GM23338 (cell line): ENCODE measurements around the gene HTD2. TPM values are rescaled to one million over a fixed set of nuclear protein-coding genes. Genes with fewer than 3 reads are reported as not detected.

Experiments
- ATAC-seq: fragments of 200-7000 bp; cut with Tn5 transposase; 3 replicates; pipeline ENCODE4 v1.9.1; 2020
- DNase-seq: peaks from one replicate; pipeline ENCODE4 v3.0.0-alpha.2; 2015; ENCODE audit warnings: low spot score
- H2AFZ ChIP-seq: fragments of 200-600 bp; sonication (generic); 2 replicates; pipeline ENCODE4 v1.8.0; 2016; ENCODE audit warnings: antibody characterized with exemption, mild to moderate bottlenecking, moderate library complexity
- H3F3A ChIP-seq: fragments of 200-600 bp; sonication (generic); replicated peaks from 2 replicates; pipeline ENCODE4 v1.8.0; 2017; ENCODE audit warnings: antibody characterized with exemption, mixed run types, low read depth
- H3K27ac ChIP-seq: fragments of 200-600 bp; sonication (generic); 2 replicates; pipeline ENCODE4 v1.6.1; 2016; ENCODE audit warnings: low read depth
- H3K27me3 ChIP-seq: fragments of 200-600 bp; sonication (generic); 2 replicates; pipeline ENCODE4 v1.8.0; 2016; ENCODE audit warnings: mild to moderate bottlenecking, mixed run types, moderate library complexity; ENCODE audit not compliant: insufficient read depth
- H3K36me3 ChIP-seq: fragments of 200-600 bp; sonication (generic); 2 replicates; pipeline ENCODE4 v1.8.0; 2016; ENCODE audit warnings: mild to moderate bottlenecking; ENCODE audit not compliant: insufficient read depth
- H3K4me1 ChIP-seq: fragments of 200-600 bp; sonication (generic); 2 replicates; pipeline ENCODE4 v1.8.0; 2016; ENCODE audit warnings: mild to moderate bottlenecking, moderate library complexity; ENCODE audit not compliant: insufficient read depth
- H3K4me2 ChIP-seq: fragments of 200-600 bp; sonication (generic); 2 replicates; pipeline ENCODE4 v1.7.1; 2017; ENCODE audit warnings: mixed run types
- H3K4me3 ChIP-seq: fragments of 200-600 bp; sonication (generic); 2 replicates; pipeline ENCODE4 v1.6.1; 2016; ENCODE audit warnings: mixed run types
- H3K79me2 ChIP-seq: fragments of 200-600 bp; sonication (generic); replicated peaks from 2 replicates; pipeline ENCODE4 v1.8.0; 2017; ENCODE audit warnings: mild to moderate bottlenecking; ENCODE audit not compliant: insufficient read depth
- H3K9me2 ChIP-seq: fragments of 200-600 bp; sonication (generic); 2 replicates; pipeline ENCODE4 v1.8.0; 2017; ENCODE audit not compliant: insufficient read depth
- H4K20me1 ChIP-seq: fragments of 200-600 bp; sonication (generic); replicated peaks from 2 replicates; pipeline ENCODE4 v1.8.0; 2017; ENCODE audit warnings: mild to moderate bottlenecking; ENCODE audit not compliant: insufficient read depth
- H3K27ac Mint-ChIP-seq: 2 replicates; pipeline ENCODE4 v1.8.0; 2020; ENCODE audit warnings: inconsistent platforms, mild to moderate bottlenecking, moderate library complexity, mixed read lengths
- H3K27me3 Mint-ChIP-seq: 3 replicates; pipeline ENCODE4 v1.8.0; 2022; ENCODE audit warnings: low read depth, mild to moderate bottlenecking, moderate library complexity, mixed read lengths, inconsistent platforms; ENCODE audit not compliant: insufficient read depth, poor library complexity
- H3K36me3 Mint-ChIP-seq: 3 replicates; pipeline ENCODE4 v1.8.0; 2021; ENCODE audit warnings: low read depth, mild to moderate bottlenecking, inconsistent platforms, moderate library complexity, mixed read lengths
- H3K4me1 Mint-ChIP-seq: 3 replicates; pipeline ENCODE4 v1.8.0; 2020; ENCODE audit warnings: mild to moderate bottlenecking, inconsistent platforms, mixed read lengths
- H3K4me3 Mint-ChIP-seq: 3 replicates; pipeline ENCODE4 v1.8.0; 2021; ENCODE audit warnings: moderate library complexity, mild to moderate bottlenecking, inconsistent platforms, mixed read lengths
- H3K9me3 Mint-ChIP-seq: 3 replicates; pipeline ENCODE4 v1.8.0; 2020; ENCODE audit warnings: moderate library complexity, mild to moderate bottlenecking, inconsistent platforms, mixed read lengths
- EZH2phosphoT487 ChIP-seq: fragments of 200-600 bp; sonication (generic); IDR thresholded peaks from one replicate; pipeline ENCODE4 v1.8.1; 2018; ENCODE audit warnings: antibody characterized with exemption; ENCODE audit not compliant: unreplicated experiment
- JUNB ChIP-seq: IDR thresholded peaks from one replicate; pipeline ENCODE4 v1.6.1; 2016; ENCODE audit warnings: antibody characterized with exemption; ENCODE audit not compliant: unreplicated experiment
- POLR2AphosphoS5 ChIP-seq: IDR thresholded peaks from 2 replicates; pipeline ENCODE4 v1.6.1; 2016; ENCODE audit warnings: antibody characterized with exemption, low read depth
- REST ChIP-seq: IDR thresholded peaks from one replicate; pipeline ENCODE4 v1.6.1; 2018; ENCODE audit warnings: antibody characterized with exemption; ENCODE audit not compliant: unreplicated experiment
- STAT1 ChIP-seq: IDR thresholded peaks from one replicate; pipeline ENCODE4 v1.6.1; 2016; ENCODE audit warnings: antibody characterized with exemption; ENCODE audit not compliant: unreplicated experiment
- ZNF331 ChIP-seq: fragments of 250-450 bp; sonication (Bioruptor Pico); IDR thresholded peaks from 2 replicates; pipeline ENCODE4 v1.5.0; 2020; ENCODE audit warnings: low read depth, mild to moderate bottlenecking, moderate library complexity
- polyA plus RNA-seq: library from polyadenylated mRNA; unstranded; fragments of >200 nt; fragmentation: Nextera tagmentation; extraction: Ambion mirVana; gene quantifications from 2 replicates; pipeline ENCODE4 v1.2.1, GENCODE V29; 2016
- total RNA-seq: library from RNA; depleted of rRNA; stranded (reverse); fragments of >200 nt; shearing (Covaris generic); gene quantifications from 2 replicates; pipeline ENCODE4 v1.2.3, GENCODE V29; 2014
- TF ChIP-seq, protein P1 (sequence below): fragments of 250-450 bp; sonication (Bioruptor Pico); IDR thresholded peaks from 2 replicates; pipeline ENCODE4 v1.5.0; 2020; ENCODE audit warnings: mild to moderate bottlenecking, moderate library complexity

Gene HTD2
- total and polyA plus RNA-seq, 2 experiments from 2014 or later = 19.3 to 24.2 TPM

DNA sequence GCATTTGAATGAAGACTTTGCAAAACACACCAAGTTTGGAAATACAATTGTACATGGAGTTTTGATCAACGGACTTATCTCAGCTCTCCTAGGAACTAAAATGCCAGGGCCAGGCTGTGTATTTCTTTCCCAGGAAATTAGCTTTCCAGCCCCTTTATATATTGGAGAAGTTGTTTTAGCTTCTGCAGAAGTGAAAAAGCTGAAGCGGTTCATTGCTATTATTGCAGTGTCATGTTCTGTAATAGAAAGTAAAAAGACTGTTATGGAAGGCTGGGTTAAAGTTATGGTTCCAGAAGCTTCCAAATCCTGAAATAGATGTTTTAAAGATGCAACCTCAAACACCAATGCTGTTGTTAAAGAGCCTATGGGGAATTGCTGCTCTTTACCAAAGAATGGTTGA is 11.5 kb downstream of the HTD2 start:
- no peak overlapping the region for H3K27ac Mint-ChIP-seq
- H3K4me2 ChIP-seq = no peak overlapping the region
- H3K27me3 ChIP-seq = no peaks in the 10 kb centered on the region
- H4K20me1 ChIP-seq = peaks cover 24% of the 10 kb centered on the region
- H3K9me2 ChIP-seq = no peaks in the 10 kb centered on the region
- H3K36me3 ChIP-seq = peaks cover 45% of the 10 kb centered on the region
- H2AFZ ChIP-seq = no peak overlapping the region
- TF ChIP-seq REST (no peak), ZNF331 (CRISPR knock-in tag) (no peak), EZH2phosphoT487 (no peak)
- H3K9me3 Mint-ChIP-seq = no peaks in the 10 kb centered on the region
- no peak for ATAC-seq
- peaks cover 23% of the 10 kb centered on the region for H3K79me2 ChIP-seq
- 0 out of 2 replicates have a peak, but pooled peaks cover 5% of the 10 kb centered on the region for H3F3A ChIP-seq
- no peak overlapping the region for H3K4me3 Mint-ChIP-seq
- H3K4me1 ChIP-seq = peaks cover 16% of the 10 kb centered on the region
- no peak for DNase-seq
- H3K27me3 Mint-ChIP-seq = peaks cover 16% of the 10 kb centered on the region
- H3K36me3 Mint-ChIP-seq = peaks cover 70% of the 10 kb centered on the region
- peaks cover 19% of the 10 kb centered on the region for H3K4me1 Mint-ChIP-seq
- no peak overlapping the region for H3K4me3 ChIP-seq
- H3K27ac ChIP-seq = no peak overlapping the region

DNA sequence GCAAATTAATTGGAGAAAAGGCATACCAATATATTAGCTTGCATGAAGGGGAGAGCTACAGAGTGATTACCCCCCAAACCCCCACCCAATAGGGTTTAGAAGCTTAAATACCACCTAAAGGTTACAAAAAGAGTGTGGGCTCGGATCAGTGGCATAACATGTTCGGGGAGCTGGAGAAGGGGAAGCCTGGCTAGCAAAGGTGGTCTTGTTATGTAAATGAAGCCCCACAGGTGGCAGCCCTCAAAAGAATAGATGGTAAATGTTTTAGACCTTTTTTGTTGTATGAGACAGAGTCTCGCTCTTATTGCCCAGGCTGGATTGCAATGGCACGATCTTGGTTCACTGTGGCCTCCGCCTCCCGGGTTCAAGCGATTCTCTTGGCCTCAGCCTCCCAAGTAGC is 15.5 kb downstream of the HTD2 start:
- Histone ChIP-seq H3K4me3 (peak overlapping the region; percentile 36; the same call in 1 of the 2 replicates), H3K79me2 (no peaks in the 10 kb centered on the region), H3K4me1 (peaks cover 24% of the 10 kb centered on the region), H3K36me3 (peaks cover 13% of the 10 kb centered on the region), H4K20me1 (peaks cover 5% of the 10 kb centered on the region), H3K9me2 (no peaks in the 10 kb centered on the region), H3K4me2 (peak overlapping the region; percentile 73), H3K27me3 (no peaks in the 10 kb centered on the region), H3F3A (0 out of 2 replicates have a peak, but pooled peaks cover 5% of the 10 kb centered on the region), H2AFZ (no peak overlapping the region), H3K27ac (peak overlapping the region; percentile 88)
- H3K36me3 Mint-ChIP-seq = peaks cover 32% of the 10 kb centered on the region
- peak; percentile 88 for ATAC-seq
- TF ChIP-seq STAT1 = no peak
- no peak for TF ChIP-seq EZH2phosphoT487
- peak; percentile 46; the same call in 1 of the 2 replicates for TF ChIP-seq POLR2AphosphoS5
- H3K27ac Mint-ChIP-seq = peak overlapping the region; percentile 89
- peak overlapping the region; percentile 49; the same call in 2 of the 3 replicates for H3K4me3 Mint-ChIP-seq
- H3K27me3 Mint-ChIP-seq = peaks cover 14% of the 10 kb centered on the region
- peak; percentile 84 for DNase-seq
- peaks cover 30% of the 10 kb centered on the region for H3K4me1 Mint-ChIP-seq
- H3K9me3 Mint-ChIP-seq = no peaks in the 10 kb centered on the region

DNA sequence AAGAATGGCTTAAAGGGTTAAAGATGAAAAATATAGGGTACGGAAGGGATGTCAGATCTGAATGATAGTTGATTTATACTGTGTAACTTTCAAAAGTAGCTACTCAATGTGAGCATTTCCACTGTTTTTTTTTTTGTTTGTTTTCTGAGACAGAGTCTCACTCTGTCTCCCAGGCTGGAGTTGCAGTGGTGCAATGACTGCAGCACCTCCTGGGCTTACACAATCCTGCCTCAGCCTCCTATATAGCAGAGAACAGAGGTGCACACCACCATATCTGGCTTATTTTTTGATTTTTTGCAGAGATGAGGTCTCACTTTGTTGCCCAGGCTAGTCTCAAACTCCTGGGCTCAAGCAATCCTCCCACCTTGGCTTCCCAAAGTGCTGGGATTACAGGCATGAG is 16.5 kb downstream of the HTD2 start:
- Mint-ChIP-seq H3K27ac (peak overlapping the region; percentile 44; the same call in 1 of the 2 replicates), H3K36me3 (peaks cover 23% of the 10 kb centered on the region; the same call in 2 of the 3 replicates), H3K27me3 (peaks cover 14% of the 10 kb centered on the region), H3K4me1 (peaks cover 30% of the 10 kb centered on the region), H3K4me3 (no peak overlapping the region), H3K9me3 (no peaks in the 10 kb centered on the region)
- Histone ChIP-seq H3K4me2 (peak overlapping the region; percentile 73; the same call in 1 of the 2 replicates), H3K4me3 (no peak overlapping the region), H3K27me3 (no peaks in the 10 kb centered on the region), H3K79me2 (no peaks in the 10 kb centered on the region), H2AFZ (no peak overlapping the region), H3K36me3 (peaks cover 3% of the 10 kb centered on the region; the same call in 1 of the 2 replicates), H4K20me1 (no peaks in the 10 kb centered on the region; the same call in 1 of the 2 replicates), H3K27ac (0 out of 2 replicates have a peak overlapping the region, but pooled peaks have one; percentile 13), H3K9me2 (no peaks in the 10 kb centered on the region), H3K4me1 (peaks cover 24% of the 10 kb centered on the region), H3F3A (0 out of 2 replicates have a peak, but pooled peaks cover 5% of the 10 kb centered on the region)
- no peak for DNase-seq
- no peak for ATAC-seq
- TF ChIP-seq, protein P1, sequence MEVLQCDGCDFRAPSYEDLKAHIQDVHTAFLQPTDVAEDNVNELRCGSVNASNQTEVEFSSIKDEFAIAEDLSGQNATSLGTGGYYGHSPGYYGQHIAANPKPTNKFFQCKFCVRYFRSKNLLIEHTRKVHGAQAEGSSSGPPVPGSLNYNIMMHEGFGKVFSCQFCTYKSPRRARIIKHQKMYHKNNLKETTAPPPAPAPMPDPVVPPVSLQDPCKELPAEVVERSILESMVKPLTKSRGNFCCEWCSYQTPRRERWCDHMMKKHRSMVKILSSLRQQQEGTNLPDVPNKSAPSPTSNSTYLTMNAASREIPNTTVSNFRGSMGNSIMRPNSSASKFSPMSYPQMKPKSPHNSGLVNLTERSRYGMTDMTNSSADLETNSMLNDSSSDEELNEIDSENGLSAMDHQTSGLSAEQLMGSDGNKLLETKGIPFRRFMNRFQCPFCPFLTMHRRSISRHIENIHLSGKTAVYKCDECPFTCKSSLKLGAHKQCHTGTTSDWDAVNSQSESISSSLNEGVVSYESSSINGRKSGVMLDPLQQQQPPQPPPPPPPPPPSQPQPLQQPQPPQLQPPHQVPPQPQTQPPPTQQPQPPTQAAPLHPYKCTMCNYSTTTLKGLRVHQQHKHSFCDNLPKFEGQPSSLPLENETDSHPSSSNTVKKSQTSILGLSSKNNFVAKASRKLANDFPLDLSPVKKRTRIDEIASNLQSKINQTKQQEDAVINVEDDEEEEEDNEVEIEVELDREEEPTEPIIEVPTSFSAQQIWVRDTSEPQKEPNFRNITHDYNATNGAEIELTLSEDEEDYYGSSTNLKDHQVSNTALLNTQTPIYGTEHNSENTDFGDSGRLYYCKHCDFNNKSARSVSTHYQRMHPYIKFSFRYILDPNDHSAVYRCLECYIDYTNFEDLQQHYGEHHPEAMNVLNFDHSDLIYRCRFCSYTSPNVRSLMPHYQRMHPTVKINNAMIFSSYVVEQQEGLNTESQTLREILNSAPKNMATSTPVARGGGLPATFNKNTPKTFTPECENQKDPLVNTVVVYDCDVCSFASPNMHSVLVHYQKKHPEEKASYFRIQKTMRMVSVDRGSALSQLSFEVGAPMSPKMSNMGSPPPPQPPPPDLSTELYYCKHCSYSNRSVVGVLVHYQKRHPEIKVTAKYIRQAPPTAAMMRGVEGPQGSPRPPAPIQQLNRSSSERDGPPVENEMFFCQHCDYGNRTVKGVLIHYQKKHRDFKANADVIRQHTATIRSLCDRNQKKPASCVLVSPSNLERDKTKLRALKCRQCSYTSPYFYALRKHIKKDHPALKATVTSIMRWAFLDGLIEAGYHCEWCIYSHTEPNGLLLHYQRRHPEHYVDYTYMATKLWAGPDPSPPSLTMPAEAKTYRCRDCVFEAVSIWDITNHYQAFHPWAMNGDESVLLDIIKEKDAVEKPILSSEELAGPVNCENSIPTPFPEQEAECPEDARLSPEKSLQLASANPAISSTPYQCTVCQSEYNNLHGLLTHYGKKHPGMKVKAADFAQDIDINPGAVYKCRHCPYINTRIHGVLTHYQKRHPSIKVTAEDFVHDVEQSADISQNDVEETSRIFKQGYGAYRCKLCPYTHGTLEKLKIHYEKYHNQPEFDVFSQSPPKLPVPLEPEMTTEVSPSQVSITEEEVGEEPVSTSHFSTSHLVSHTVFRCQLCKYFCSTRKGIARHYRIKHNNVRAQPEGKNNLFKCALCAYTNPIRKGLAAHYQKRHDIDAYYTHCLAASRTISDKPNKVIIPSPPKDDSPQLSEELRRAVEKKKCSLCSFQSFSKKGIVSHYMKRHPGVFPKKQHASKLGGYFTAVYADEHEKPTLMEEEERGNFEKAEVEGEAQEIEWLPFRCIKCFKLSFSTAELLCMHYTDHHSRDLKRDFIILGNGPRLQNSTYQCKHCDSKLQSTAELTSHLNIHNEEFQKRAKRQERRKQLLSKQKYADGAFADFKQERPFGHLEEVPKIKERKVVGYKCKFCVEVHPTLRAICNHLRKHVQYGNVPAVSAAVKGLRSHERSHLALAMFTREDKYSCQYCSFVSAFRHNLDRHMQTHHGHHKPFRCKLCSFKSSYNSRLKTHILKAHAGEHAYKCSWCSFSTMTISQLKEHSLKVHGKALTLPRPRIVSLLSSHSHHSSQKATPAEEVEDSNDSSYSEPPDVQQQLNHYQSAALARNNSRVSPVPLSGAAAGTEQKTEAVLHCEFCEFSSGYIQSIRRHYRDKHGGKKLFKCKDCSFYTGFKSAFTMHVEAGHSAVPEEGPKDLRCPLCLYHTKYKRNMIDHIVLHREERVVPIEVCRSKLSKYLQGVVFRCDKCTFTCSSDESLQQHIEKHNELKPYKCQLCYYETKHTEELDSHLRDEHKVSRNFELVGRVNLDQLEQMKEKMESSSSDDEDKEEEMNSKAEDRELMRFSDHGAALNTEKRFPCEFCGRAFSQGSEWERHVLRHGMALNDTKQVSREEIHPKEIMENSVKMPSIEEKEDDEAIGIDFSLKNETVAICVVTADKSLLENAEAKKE (CRISPR knock-in tag) = no peak
- TF ChIP-seq JUNB = no peak
